ENCODE results near the gene CECR2.

DNA sequence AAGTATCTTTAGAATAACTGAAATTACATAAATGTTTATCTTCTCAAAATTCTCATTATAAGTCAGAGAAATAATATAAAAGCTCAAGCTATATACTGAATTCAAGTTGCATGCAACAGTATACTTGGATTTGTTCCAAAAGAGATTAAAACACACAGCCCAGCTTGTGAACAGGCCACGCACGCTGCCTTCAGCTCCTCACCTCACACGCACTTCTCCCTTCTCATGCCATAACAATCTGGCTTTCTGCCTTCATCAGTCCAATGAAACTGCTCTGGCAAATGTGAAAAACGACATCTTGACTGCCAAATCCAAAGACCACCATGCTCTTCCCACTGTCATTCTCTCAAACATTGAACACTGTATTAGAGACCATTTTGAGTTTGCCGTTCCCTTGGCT lies 237.2 kb downstream of the CECR2 start:
- TF ChIP-seq, protein P1, sequence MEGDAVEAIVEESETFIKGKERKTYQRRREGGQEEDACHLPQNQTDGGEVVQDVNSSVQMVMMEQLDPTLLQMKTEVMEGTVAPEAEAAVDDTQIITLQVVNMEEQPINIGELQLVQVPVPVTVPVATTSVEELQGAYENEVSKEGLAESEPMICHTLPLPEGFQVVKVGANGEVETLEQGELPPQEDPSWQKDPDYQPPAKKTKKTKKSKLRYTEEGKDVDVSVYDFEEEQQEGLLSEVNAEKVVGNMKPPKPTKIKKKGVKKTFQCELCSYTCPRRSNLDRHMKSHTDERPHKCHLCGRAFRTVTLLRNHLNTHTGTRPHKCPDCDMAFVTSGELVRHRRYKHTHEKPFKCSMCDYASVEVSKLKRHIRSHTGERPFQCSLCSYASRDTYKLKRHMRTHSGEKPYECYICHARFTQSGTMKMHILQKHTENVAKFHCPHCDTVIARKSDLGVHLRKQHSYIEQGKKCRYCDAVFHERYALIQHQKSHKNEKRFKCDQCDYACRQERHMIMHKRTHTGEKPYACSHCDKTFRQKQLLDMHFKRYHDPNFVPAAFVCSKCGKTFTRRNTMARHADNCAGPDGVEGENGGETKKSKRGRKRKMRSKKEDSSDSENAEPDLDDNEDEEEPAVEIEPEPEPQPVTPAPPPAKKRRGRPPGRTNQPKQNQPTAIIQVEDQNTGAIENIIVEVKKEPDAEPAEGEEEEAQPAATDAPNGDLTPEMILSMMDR (IDR thresholded peaks at IDR 0.05 in 4 of 5, conservative IDR thresholded peaks at IDR 0.05 in 1 of 5), result no peak
- no peak for TF ChIP-seq POLR2A (IDR thresholded peaks at IDR 0.05)

Measured in gastrocnemius medialis (tissue), 4 donors.